ENCODE measurements around the gene EPN1. TPM values are rescaled to one million over a fixed set of nuclear protein-coding genes. Genes with fewer than 3 reads are reported as not detected.

EPN1 gene
- total RNA-seq, 1 donor from 2014 or later, result 114 TPM

DNA sequence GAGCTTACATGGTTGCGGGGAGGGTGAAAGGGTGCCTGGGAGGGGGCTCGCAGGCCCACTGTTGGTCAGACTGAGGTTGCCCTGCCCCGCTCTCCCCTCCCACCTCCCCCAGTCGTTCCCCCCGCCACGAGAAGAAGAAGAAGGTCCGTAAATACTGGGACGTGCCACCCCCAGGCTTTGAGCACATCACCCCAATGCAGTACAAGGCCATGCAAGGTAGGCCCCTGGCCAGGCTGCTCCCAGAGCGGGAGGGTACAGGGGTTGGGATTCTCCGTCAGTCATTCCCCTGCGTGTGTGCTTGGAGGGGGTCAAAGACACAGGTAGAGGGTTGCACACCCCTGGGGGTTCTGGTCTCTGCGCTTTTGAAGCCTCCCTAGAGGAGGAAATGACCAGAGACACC, 14.6 kb upstream of the EPN1 start:
- no peak for DNase-seq (ENCODE audit: low spot score)

GRCh38 chr19:55660991-55661390, 14.0 kb upstream of the EPN1 start:
- DNase-seq (ENCODE audit: low spot score), result no peak

GRCh38 chr19:55661826-55662225, 13.2 kb upstream of the EPN1 start:
- DNase-seq (ENCODE audit: low spot score), result no peak

- DNase-seq (ENCODE audit: low spot score), result no peak
These were observed 11.0 kb upstream of the EPN1 start for GRCh38 chr19:55663846-55664536.

DNA sequence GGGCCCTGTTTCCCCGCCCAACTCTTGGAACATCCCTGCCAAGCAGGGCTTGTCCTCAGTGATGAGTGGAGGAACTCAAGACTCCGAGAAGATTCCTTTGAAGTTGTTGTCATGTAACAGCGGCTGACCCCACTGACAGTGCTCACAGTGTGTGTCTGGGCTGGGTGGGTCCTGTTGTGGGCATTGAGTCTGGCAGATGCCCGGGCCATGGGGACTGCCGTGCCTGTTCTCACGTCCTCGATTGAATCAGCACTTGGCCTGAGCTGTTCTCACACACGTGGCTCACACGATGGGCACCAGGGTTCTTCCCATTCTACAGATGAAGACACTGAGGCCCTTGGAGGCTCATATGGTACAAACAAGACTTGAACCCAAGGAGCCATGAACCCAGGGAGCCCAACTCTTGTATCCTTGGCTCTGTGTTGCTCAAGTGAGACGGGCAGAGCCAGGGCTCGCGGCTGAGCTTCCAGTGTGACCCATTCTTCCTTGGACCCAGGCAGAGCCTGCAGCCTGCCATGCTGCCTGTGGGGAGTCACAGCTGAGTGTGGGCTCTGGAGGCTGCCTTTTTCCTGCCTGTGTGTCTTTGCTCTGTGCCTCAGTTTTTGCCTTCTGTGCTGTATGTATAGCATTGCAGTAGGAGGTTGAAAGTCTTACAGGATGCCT, 8.6 kb upstream of the EPN1 start:
- no peak for DNase-seq (ENCODE audit: low spot score)

DNA sequence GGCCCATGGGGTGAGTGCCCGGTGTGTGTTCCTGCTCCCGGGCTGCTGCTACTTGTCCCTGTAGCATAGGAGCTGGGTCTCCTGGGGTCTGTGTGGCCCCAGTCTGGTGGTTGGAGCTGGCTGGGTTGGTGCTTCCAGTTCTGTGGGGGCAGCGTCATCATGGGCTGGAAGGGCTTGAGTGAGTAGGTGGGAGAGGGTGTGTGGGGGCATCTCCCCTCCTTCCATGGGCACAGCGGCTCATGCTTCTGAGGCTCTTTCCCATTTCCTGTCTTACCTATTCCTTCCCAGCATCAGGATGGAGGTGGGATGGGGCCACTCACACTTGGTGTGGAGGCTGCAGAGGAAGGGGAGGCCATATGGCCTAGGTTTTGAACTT, 8.0 kb upstream of the EPN1 start:
- no peak for DNase-seq (ENCODE audit: low spot score)

DNA sequence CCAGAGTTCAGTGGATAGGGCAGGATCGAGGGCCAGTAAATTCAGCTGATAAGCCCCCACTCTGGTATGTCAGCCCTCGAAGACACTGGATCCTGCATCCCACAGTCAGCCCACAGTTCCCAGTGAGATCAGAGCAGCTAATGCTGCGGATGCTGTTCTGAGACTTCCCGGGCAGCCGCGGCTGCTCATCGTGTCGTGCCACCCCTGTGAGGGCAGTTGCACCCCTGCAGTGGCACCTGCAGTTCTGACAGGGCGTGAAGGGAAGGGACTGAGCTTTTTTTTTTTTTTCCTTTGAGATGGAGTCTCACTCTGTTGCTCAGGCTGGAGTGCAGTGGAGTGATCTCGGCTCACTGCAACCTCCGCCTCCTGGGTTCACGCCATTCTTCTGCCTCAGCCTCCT, 7.5 kb upstream of the EPN1 start:
- no peak for DNase-seq (ENCODE audit: low spot score)

DNA sequence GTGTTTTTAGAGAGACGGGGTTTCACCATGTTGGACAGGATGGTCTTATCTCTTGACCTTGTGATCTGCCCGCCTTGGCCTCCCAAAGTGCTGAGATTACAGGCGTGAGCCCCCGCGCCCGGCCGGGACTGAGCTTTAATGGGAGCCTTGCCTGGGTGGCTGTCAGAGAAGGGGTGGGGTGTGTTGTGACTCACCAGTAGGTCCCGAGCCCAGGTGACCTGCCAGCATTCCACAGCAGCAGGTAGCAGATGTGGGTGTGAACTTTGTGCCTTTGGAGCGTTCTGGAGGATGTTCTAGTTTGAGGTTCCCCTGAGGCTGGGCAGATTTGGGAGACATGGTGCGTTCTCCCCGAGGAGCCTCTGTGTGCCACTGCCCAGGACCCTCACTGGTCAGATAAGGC, 7.1 kb upstream of the EPN1 start:
- DNase-seq (ENCODE audit: low spot score), result no peak

- DNase-seq (ENCODE audit: low spot score), result no peak
These were observed 6.2 kb upstream of the EPN1 start for GRCh38 chr19:55668603-55669348.

DNA sequence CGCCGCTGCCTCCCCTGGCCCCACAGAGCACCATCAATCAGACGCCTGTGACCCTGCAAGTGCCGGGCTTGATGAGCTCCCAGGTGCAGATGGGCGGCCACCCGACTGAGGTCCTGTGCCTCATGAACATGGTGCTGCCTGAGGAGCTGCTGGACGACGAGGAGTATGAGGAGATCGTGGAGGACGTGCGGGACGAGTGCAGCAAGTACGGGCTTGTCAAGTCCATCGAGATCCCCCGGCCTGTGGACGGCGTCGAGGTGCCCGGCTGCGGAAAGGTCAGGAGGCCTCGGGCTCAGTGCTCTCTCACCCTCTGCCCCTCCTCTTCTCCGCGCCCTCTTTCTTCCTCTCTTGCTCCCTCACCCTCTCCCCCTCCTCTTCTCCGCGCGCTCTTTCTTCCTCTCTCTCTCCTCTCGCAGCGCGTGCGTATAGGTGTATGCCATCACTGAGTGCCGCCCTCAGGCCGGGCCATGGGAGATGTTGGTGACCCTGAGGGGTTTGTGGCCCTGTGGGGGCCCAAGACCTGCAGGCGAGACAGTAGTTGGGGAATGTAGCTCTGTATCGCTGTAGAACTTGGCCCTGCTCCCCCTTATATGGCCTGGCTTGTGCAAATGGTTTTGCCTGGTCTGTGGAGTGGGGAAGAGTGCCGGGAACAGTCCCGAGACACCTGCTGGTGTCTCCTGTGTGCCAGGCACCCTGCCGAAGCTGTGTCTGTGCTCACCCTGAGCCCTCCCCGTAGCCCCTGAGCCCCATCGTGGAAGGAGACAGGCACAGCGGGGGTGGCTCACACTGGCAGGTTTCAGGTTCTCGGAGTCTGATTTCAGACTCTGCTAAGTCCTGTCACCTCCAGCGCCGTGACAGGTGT, 5.4 kb upstream of the EPN1 start:
- no peak for DNase-seq (ENCODE audit: low spot score)

- no peak for DNase-seq (ENCODE audit: low spot score)
These were observed 4.6 kb upstream of the EPN1 start for GRCh38 chr19:55670280-55671053.

GRCh38 chr19:55671054-55671378, 4.0 kb upstream of the EPN1 start:
- DNase-seq (ENCODE audit: low spot score), result no peak

DNA sequence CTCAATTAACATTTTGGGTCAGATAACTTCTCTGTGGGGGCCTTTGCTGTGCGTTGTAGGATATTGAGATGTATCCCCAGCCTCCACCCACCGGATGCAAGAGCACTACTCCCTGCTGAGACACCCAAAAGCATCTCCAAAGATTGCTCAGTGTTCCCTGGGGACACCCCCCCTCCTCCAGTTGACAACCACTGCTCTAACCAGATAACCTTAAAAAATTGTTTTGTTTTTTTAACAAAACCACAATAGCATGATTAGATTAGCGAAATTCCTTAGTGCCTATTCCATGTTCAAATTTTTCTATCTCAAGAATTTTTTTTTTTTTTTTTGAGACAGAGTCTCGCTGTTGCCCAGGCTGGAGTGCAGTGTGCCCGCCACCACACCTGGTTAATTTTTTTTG, 2.6 kb upstream of the EPN1 start:
- DNase-seq (ENCODE audit: low spot score), result no peak

- DNase-seq (ENCODE audit: low spot score), result no peak
These were observed 1.6 kb upstream of the EPN1 start for GRCh38 chr19:55673465-55673864.

- DNase-seq (ENCODE audit: low spot score), result no peak
These were observed 1.1 kb upstream of the EPN1 start for GRCh38 chr19:55673889-55674288.

GRCh38 chr19:55674459-55674840, 576 bp upstream of the EPN1 start:
- no peak for DNase-seq (ENCODE audit: low spot score)

- DNase-seq (ENCODE audit: low spot score), result no peak
These were observed 782 bp downstream of the EPN1 start for GRCh38 chr19:55675661-55676354.

GRCh38 chr19:55676383-55676782, 1.4 kb downstream of the EPN1 start:
- no peak for DNase-seq (ENCODE audit: low spot score)

GRCh38 chr19:55676889-55677505, 2.0 kb downstream of the EPN1 start:
- no peak for DNase-seq (ENCODE audit: low spot score)

- no peak for DNase-seq (ENCODE audit: low spot score)
These were observed 2.6 kb downstream of the EPN1 start for GRCh38 chr19:55677572-55678028.
